ENCODE measurements around the gene SMIM32. TPM values are rescaled to one million over a fixed set of nuclear protein-coding genes. Genes with fewer than 3 reads are reported as not detected.

Gene SMIM32
- total RNA-seq, 1 experiment from 2014 or later, result not detected

GRCh38 chr5:136240894-136241293 is 47.9 kb upstream of the SMIM32 start:
- ChIA-PET CTCF (no interaction called here), POLR2A (ENCODE audit: unreplicated experiment) (no interaction called here)
- H3K9me3 ChIP-seq (ENCODE audit: insufficient read depth, low read depth), result no peaks in the 10 kb centered on the region
- no peak overlapping the region for H3K4me3 ChIP-seq
- no peak overlapping the region for H3K4me2 ChIP-seq
- H4K20me1 ChIP-seq (ENCODE audit: insufficient read depth), result no peaks in the 10 kb centered on the region
- intact Hi-C loops (cut with micrococcal nuclease; ENCODE audit: unreplicated experiment), result no loop called here
- DNase-seq, result no peak
- no peaks in the 10 kb centered on the region for H3K79me2 ChIP-seq (ENCODE audit: low read depth)
- TF ChIP-seq EZH2 (IDR thresholded peaks at IDR 0.05; ENCODE audit: low read depth) (no peak), CTCF (conservative IDR thresholded peaks at IDR 0.05) (no peak)
- H3K4me1 ChIP-seq (replicated peaks; ENCODE audit: insufficient read depth), result no peaks in the 10 kb centered on the region
- no peaks in the 10 kb centered on the region for H3K9me2 ChIP-seq (ENCODE audit: insufficient read depth)
- H3K36me3 ChIP-seq (ENCODE audit: low read depth), result no peaks in the 10 kb centered on the region
- BruUV-seq (replicated peaks), result no TSS peak
- no peaks in the 10 kb centered on the region for H3F3A ChIP-seq (ENCODE audit: insufficient read depth, low read depth)
- H3K27ac ChIP-seq, result no peak overlapping the region
- H2AFZ ChIP-seq, result no peak overlapping the region
- peaks cover 4% of the 10 kb centered on the region for H3K27me3 ChIP-seq (ENCODE audit: insufficient read depth, low read depth)

GRCh38 chr5:136236479-136237083 is 43.6 kb upstream of the SMIM32 start:
- Histone ChIP-seq H3K4me1 (replicated peaks; ENCODE audit: insufficient read depth) (no peaks in the 10 kb centered on the region), H3K27ac (no peak overlapping the region), H3K79me2 (ENCODE audit: low read depth) (no peaks in the 10 kb centered on the region), H3K4me2 (no peak overlapping the region), H4K20me1 (ENCODE audit: insufficient read depth) (no peaks in the 10 kb centered on the region), H3K27me3 (ENCODE audit: insufficient read depth, low read depth) (peaks cover 3% of the 10 kb centered on the region; the same call in 1 of the 2 replicates), H3K9me2 (ENCODE audit: insufficient read depth) (no peaks in the 10 kb centered on the region), H3K4me3 (no peak overlapping the region), H3K9me3 (ENCODE audit: insufficient read depth, low read depth) (no peaks in the 10 kb centered on the region), H2AFZ (no peak overlapping the region), H3K36me3 (ENCODE audit: low read depth) (no peaks in the 10 kb centered on the region), H3F3A (ENCODE audit: insufficient read depth, low read depth) (no peaks in the 10 kb centered on the region)
- intact Hi-C loops (cut with micrococcal nuclease; ENCODE audit: unreplicated experiment), result no loop called here
- POLR2A ChIA-PET (ENCODE audit: unreplicated experiment), result no interaction called here
- CTCF ChIA-PET, result no interaction called here
- TF ChIP-seq EZH2 (IDR thresholded peaks at IDR 0.05; ENCODE audit: low read depth), result no peak
- no peak for TF ChIP-seq CTCF (conservative IDR thresholded peaks at IDR 0.05)
- no TSS peak for BruUV-seq (replicated peaks)
- no peak for DNase-seq

GRCh38 chr5:136235321-136235720 is 42.4 kb upstream of the SMIM32 start:
- no peak for TF ChIP-seq CTCF (conservative IDR thresholded peaks at IDR 0.05)
- no peak for TF ChIP-seq EZH2 (IDR thresholded peaks at IDR 0.05; ENCODE audit: low read depth)
- no TSS peak for BruUV-seq (replicated peaks)
- Histone ChIP-seq H3K27me3 (ENCODE audit: insufficient read depth, low read depth) (peaks cover 3% of the 10 kb centered on the region; the same call in 1 of the 2 replicates), H3K36me3 (ENCODE audit: low read depth) (no peaks in the 10 kb centered on the region), H3F3A (ENCODE audit: insufficient read depth, low read depth) (no peaks in the 10 kb centered on the region), H3K4me3 (no peak overlapping the region), H3K9me2 (ENCODE audit: insufficient read depth) (no peaks in the 10 kb centered on the region), H3K27ac (no peak overlapping the region), H3K4me1 (replicated peaks; ENCODE audit: insufficient read depth) (no peaks in the 10 kb centered on the region), H4K20me1 (ENCODE audit: insufficient read depth) (no peaks in the 10 kb centered on the region), H3K9me3 (ENCODE audit: insufficient read depth, low read depth) (no peaks in the 10 kb centered on the region), H3K4me2 (no peak overlapping the region), H2AFZ (no peak overlapping the region), H3K79me2 (ENCODE audit: low read depth) (no peaks in the 10 kb centered on the region)
- no peak for DNase-seq
- CTCF ChIA-PET, result no interaction called here
- POLR2A ChIA-PET (ENCODE audit: unreplicated experiment), result no interaction called here
- intact Hi-C loops (cut with micrococcal nuclease; ENCODE audit: unreplicated experiment), result no loop called here
